Measurements from ENCODE around the gene DLGAP1.

DNA sequence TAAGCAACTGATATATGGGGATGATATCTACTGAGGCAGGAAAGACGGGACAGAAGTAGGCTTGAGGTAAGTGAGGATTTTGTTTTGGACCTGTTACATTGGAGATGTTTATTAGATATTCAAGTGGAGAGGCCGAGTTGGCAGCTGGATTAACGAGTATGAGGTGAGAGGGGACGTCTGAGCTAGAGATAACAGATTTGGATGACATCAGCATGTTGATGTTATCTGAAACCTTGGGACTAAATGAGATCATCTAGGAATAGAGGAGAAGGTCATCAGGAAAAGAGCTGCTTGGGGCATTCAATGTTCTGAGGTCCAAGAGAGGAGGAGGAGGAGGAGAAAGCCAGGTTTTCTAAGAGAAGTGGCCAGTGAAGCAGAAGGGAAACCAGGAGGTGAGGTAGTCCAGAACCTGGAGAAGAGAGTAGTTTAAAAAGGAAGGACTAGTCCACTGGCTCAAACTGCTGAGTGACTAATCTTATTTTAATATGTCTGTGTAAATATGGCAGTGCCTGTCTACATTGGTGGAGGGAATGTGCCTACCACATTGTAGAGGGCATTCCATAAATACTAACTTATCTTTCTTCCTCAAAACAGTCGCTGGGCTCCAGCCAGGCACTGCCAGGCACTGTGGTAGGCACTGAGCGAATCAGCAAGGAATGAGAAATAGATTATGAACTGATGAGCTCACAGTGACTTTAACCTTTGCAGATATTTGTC is 488.3 kb downstream of the DLGAP1 start:
- TF ChIP-seq, protein P1, sequence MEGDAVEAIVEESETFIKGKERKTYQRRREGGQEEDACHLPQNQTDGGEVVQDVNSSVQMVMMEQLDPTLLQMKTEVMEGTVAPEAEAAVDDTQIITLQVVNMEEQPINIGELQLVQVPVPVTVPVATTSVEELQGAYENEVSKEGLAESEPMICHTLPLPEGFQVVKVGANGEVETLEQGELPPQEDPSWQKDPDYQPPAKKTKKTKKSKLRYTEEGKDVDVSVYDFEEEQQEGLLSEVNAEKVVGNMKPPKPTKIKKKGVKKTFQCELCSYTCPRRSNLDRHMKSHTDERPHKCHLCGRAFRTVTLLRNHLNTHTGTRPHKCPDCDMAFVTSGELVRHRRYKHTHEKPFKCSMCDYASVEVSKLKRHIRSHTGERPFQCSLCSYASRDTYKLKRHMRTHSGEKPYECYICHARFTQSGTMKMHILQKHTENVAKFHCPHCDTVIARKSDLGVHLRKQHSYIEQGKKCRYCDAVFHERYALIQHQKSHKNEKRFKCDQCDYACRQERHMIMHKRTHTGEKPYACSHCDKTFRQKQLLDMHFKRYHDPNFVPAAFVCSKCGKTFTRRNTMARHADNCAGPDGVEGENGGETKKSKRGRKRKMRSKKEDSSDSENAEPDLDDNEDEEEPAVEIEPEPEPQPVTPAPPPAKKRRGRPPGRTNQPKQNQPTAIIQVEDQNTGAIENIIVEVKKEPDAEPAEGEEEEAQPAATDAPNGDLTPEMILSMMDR (IDR thresholded peaks at IDR 0.05): no peak
- TF ChIP-seq POLR2A (IDR thresholded peaks at IDR 0.05): no peak

Measured in testis (tissue), 2 donors.